A549 (cell line): ENCODE results near the gene UGT1A4.

Source experiments
- POLR2A ChIP-seq: IDR thresholded peaks from 2 replicates; pipeline ENCODE4 v1.6.1; 2012; ENCODE audit warnings: mild to moderate bottlenecking, low read length
- ZNF302 ChIP-seq: fragments of 250-450 bp; sonication (Bioruptor Pico); IDR thresholded peaks from 2 replicates; pipeline ENCODE4 v1.9.0; 2021; ENCODE audit warnings: inconsistent platforms, mild to moderate bottlenecking, moderate library complexity
- ZSCAN20 ChIP-seq: fragments of 250-450 bp; sonication (Bioruptor Pico); IDR thresholded peaks from 2 replicates; pipeline ENCODE4 v1.8.0; 2022; ENCODE audit warnings: mild to moderate bottlenecking, moderate library complexity
- TF ChIP-seq, protein P1 (sequence below): fragments of >200 bp; sonication (Bioruptor Twin); formaldehyde crosslinking; IDR thresholded peaks from 3 replicates; pipeline ENCODE4 v1.5.1; 2016

DNA sequence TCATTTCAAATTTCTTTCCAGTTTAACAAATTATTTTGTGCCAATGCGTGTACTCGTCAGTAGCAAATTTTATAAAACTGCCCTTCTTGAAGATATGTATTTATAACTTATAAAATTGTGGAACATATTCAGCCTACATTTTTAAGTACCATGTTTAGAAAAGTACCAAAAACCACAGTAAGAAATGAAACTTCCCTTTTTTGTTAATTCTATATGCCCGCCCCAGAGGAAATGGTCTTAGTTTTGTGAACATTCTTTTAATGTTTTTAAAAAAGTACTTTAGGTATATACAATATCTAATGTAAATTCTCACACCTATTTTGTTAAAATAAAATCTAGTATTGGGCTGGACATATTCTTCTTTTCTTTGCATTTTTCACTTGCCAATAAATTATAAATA lies 45.6 kb upstream of the UGT1A4 start:
- TF ChIP-seq ZSCAN20 (no peak), ZNF302 (CRISPR knock-in tag) (no peak), POLR2A (no peak)
- TF ChIP-seq, protein P1, sequence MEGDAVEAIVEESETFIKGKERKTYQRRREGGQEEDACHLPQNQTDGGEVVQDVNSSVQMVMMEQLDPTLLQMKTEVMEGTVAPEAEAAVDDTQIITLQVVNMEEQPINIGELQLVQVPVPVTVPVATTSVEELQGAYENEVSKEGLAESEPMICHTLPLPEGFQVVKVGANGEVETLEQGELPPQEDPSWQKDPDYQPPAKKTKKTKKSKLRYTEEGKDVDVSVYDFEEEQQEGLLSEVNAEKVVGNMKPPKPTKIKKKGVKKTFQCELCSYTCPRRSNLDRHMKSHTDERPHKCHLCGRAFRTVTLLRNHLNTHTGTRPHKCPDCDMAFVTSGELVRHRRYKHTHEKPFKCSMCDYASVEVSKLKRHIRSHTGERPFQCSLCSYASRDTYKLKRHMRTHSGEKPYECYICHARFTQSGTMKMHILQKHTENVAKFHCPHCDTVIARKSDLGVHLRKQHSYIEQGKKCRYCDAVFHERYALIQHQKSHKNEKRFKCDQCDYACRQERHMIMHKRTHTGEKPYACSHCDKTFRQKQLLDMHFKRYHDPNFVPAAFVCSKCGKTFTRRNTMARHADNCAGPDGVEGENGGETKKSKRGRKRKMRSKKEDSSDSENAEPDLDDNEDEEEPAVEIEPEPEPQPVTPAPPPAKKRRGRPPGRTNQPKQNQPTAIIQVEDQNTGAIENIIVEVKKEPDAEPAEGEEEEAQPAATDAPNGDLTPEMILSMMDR = no peak
